Measurements from ENCODE around the gene PSMD1.

Gene PSMD1

GRCh38 chr2:231199219-231199618 is 142.6 kb downstream of the PSMD1 start:
- Histone ChIP-seq H4K12ac (ENCODE audit: low read depth, low read length) (no peak overlapping the region), H3K79me1 (ENCODE audit: low read length) (peaks cover 7% of the 10 kb centered on the region), H4K8ac (ENCODE audit: low read depth, low read length) (peak overlapping the region; percentile 35), H3K27ac (ENCODE audit: low read depth, low read length) (no peak overlapping the region), H3K27me3 (ENCODE audit: insufficient read depth, low read length) (no peaks in the 10 kb centered on the region), H3K4me3 (ENCODE audit: low read depth, low read length) (no peak overlapping the region), H3K23ac (ENCODE audit: low read length) (no peak overlapping the region), H2BK12ac (ENCODE audit: low read length) (peak overlapping the region; percentile 56), H4K91ac (ENCODE audit: low read depth, low read length) (peak overlapping the region; percentile 29), H2AFZ (ENCODE audit: insufficient read depth, low read length, poor library complexity) (no peak overlapping the region), H2BK120ac (ENCODE audit: insufficient read depth, low read length, poor library complexity) (no peak overlapping the region), H2BK5ac (ENCODE audit: low read depth, low read length, poor library complexity) (no peak overlapping the region), H3K4me2 (ENCODE audit: low read length) (peak overlapping the region; percentile 97), H3K79me2 (ENCODE audit: control insufficient read depth, insufficient read depth, low read length, poor library complexity) (peaks cover 4% of the 10 kb centered on the region), H3K4ac (ENCODE audit: low read depth, low read length) (no peak overlapping the region), H2AK5ac (ENCODE audit: low read length) (peak overlapping the region; percentile 64), H3K9ac (ENCODE audit: low read length) (no peak overlapping the region), H3K4me1 (ENCODE audit: control insufficient read depth in 1 of 2, insufficient read depth in 2 of 2, low read length in 2 of 2) (peaks cover 10 to 14% of the 10 kb centered on the region in 2 experiments), H3K36me3 (ENCODE audit: control insufficient read depth in 1 of 2, insufficient read depth in 2 of 2, low read length in 2 of 2) (peaks cover 3 to 4% of the 10 kb centered on the region in 2 experiments), H3K18ac (ENCODE audit: low read length) (no peak overlapping the region), H3K9me3 (ENCODE audit: insufficient read depth, low read depth, low read length) (peaks cover 3% of the 10 kb centered on the region), H3K14ac (ENCODE audit: low read length) (no peak overlapping the region)
- DNase-seq, result no peak
- WGBS (ENCODE audit: extremely low coverage, insufficient coverage, insufficient read length), result no CpG with 5 or more reads among the region's 5 CpGs

- WGBS (ENCODE audit: extremely low coverage, insufficient coverage, insufficient read length), result no CpG with 5 or more reads among the region's 3 CpGs
- no peak overlapping the region for H3K4me3 ChIP-seq (ENCODE audit: low read depth, low read length)
Observed at GRCh38 chr2:231200805-231201474, 144.3 kb downstream of the PSMD1 start.

GRCh38 chr2:231201475-231201814 is 144.8 kb downstream of the PSMD1 start:
- H3K23ac ChIP-seq (ENCODE audit: low read length), result no peak overlapping the region
- no peak overlapping the region for H3K27ac ChIP-seq (ENCODE audit: low read depth, low read length)
- H3K18ac ChIP-seq (ENCODE audit: low read length), result no peak overlapping the region
- H2BK5ac ChIP-seq (ENCODE audit: low read depth, low read length, poor library complexity), result no peak overlapping the region
- no peak overlapping the region for H3K9ac ChIP-seq (ENCODE audit: low read length)
- no peak overlapping the region for H2AK5ac ChIP-seq (ENCODE audit: low read length)
- H3K4me2 ChIP-seq (ENCODE audit: low read length), result no peak overlapping the region
- H4K91ac ChIP-seq (ENCODE audit: low read depth, low read length), result no peak overlapping the region
- H3K79me2 ChIP-seq (ENCODE audit: control insufficient read depth, insufficient read depth, low read length, poor library complexity), result peaks cover 4% of the 10 kb centered on the region
- H3K14ac ChIP-seq (ENCODE audit: low read length), result no peak overlapping the region
- no CpG with 5 or more reads among the region's 4 CpGs for WGBS (ENCODE audit: extremely low coverage, insufficient coverage, insufficient read length)
- H3K9me3 ChIP-seq (ENCODE audit: insufficient read depth, low read depth, low read length), result peaks cover 2% of the 10 kb centered on the region
- peaks cover 3 to 4% of the 10 kb centered on the region in 2 experiments for H3K36me3 ChIP-seq (ENCODE audit: control insufficient read depth in 1 of 2, insufficient read depth in 2 of 2, low read length in 2 of 2)
- peaks cover 10 to 14% of the 10 kb centered on the region in 2 experiments for H3K4me1 ChIP-seq (ENCODE audit: control insufficient read depth in 1 of 2, insufficient read depth in 2 of 2, low read length in 2 of 2)
- H3K4me3 ChIP-seq (ENCODE audit: low read depth, low read length), result no peak overlapping the region
- peaks cover 7% of the 10 kb centered on the region for H3K79me1 ChIP-seq (ENCODE audit: low read length)
- no peaks in the 10 kb centered on the region for H3K27me3 ChIP-seq (ENCODE audit: insufficient read depth, low read length)
- DNase-seq, result no peak
- H2BK12ac ChIP-seq (ENCODE audit: low read length), result no peak overlapping the region
- H3K4ac ChIP-seq (ENCODE audit: low read depth, low read length), result no peak overlapping the region
- H2AFZ ChIP-seq (ENCODE audit: insufficient read depth, low read length, poor library complexity), result no peak overlapping the region
- H2BK120ac ChIP-seq (ENCODE audit: insufficient read depth, low read length, poor library complexity), result no peak overlapping the region
- no peak overlapping the region for H4K8ac ChIP-seq (ENCODE audit: low read depth, low read length)
- H4K12ac ChIP-seq (ENCODE audit: low read depth, low read length), result no peak overlapping the region

More at GRCh38 chr2:231200805-231201474, 144.3 kb downstream of the PSMD1 start:
- no peak overlapping the region for H3K14ac ChIP-seq (ENCODE audit: low read length)
- H3K27me3 ChIP-seq (ENCODE audit: insufficient read depth, low read length), result no peaks in the 10 kb centered on the region
- no peak overlapping the region for H2AFZ ChIP-seq (ENCODE audit: insufficient read depth, low read length, poor library complexity)
- peak; percentile 80 to 81 for DNase-seq
- no peak overlapping the region for H2AK5ac ChIP-seq (ENCODE audit: low read length)
- no peak overlapping the region for H2BK12ac ChIP-seq (ENCODE audit: low read length)
- H4K8ac ChIP-seq (ENCODE audit: low read depth, low read length), result no peak overlapping the region
- no peak overlapping the region for H3K9ac ChIP-seq (ENCODE audit: low read length)
- H3K18ac ChIP-seq (ENCODE audit: low read length), result peak overlapping the region; percentile 7
- no peak overlapping the region for H4K91ac ChIP-seq (ENCODE audit: low read depth, low read length)
- no peak overlapping the region for H3K27ac ChIP-seq (ENCODE audit: low read depth, low read length)
- peaks cover 4% of the 10 kb centered on the region for H3K79me2 ChIP-seq (ENCODE audit: control insufficient read depth, insufficient read depth, low read length, poor library complexity)
- H2BK5ac ChIP-seq (ENCODE audit: low read depth, low read length, poor library complexity), result no peak overlapping the region
- H3K79me1 ChIP-seq (ENCODE audit: low read length), result peaks cover 7% of the 10 kb centered on the region
- H3K9me3 ChIP-seq (ENCODE audit: insufficient read depth, low read depth, low read length), result peaks cover 5% of the 10 kb centered on the region
- peaks cover 3 to 4% of the 10 kb centered on the region in 2 experiments for H3K36me3 ChIP-seq (ENCODE audit: control insufficient read depth in 1 of 2, insufficient read depth in 2 of 2, low read length in 2 of 2)
- peaks cover 10 to 14% of the 10 kb centered on the region in 2 experiments for H3K4me1 ChIP-seq (ENCODE audit: control insufficient read depth in 1 of 2, insufficient read depth in 2 of 2, low read length in 2 of 2)
- H3K4ac ChIP-seq (ENCODE audit: low read depth, low read length), result no peak overlapping the region
- H3K23ac ChIP-seq (ENCODE audit: low read length), result no peak overlapping the region
- no peak overlapping the region for H2BK120ac ChIP-seq (ENCODE audit: insufficient read depth, low read length, poor library complexity)
- no peak overlapping the region for H3K4me2 ChIP-seq (ENCODE audit: low read length)
- no peak overlapping the region for H4K12ac ChIP-seq (ENCODE audit: low read depth, low read length)

- H3K79me2 ChIP-seq (ENCODE audit: control insufficient read depth, insufficient read depth, low read length, poor library complexity), result peaks cover 3% of the 10 kb centered on the region
- peaks cover 6% of the 10 kb centered on the region for H3K79me1 ChIP-seq (ENCODE audit: low read length)
- H3K4me1 ChIP-seq (ENCODE audit: control insufficient read depth in 1 of 2, insufficient read depth in 2 of 2, low read length in 2 of 2), result peaks cover 7 to 11% of the 10 kb centered on the region in 2 experiments
- H3K4me3 ChIP-seq (ENCODE audit: low read depth, low read length), result no peak overlapping the region
- no peak overlapping the region for H3K27ac ChIP-seq (ENCODE audit: low read depth, low read length)
- no peak overlapping the region for H3K14ac ChIP-seq (ENCODE audit: low read length)
- no peaks in the 10 kb centered on the region for H3K27me3 ChIP-seq (ENCODE audit: insufficient read depth, low read length)
- no peak overlapping the region for H2AFZ ChIP-seq (ENCODE audit: insufficient read depth, low read length, poor library complexity)
- no peak overlapping the region for H2BK120ac ChIP-seq (ENCODE audit: insufficient read depth, low read length, poor library complexity)
- peaks cover 2% of the 10 kb centered on the region for H3K9me3 ChIP-seq (ENCODE audit: insufficient read depth, low read depth, low read length)
- no peak overlapping the region for H3K4ac ChIP-seq (ENCODE audit: low read depth, low read length)
- no CpG with 5 or more reads among the region's 7 CpGs for WGBS (ENCODE audit: extremely low coverage, insufficient coverage, insufficient read length)
- no peak overlapping the region for H4K8ac ChIP-seq (ENCODE audit: low read depth, low read length)
- H2AK5ac ChIP-seq (ENCODE audit: low read length), result no peak overlapping the region
- no peak for DNase-seq
- no peak overlapping the region for H4K91ac ChIP-seq (ENCODE audit: low read depth, low read length)
- H3K36me3 ChIP-seq (ENCODE audit: control insufficient read depth in 1 of 2, insufficient read depth in 2 of 2, low read length in 2 of 2), result peaks cover 3 to 4% of the 10 kb centered on the region in 2 experiments
- no peak overlapping the region for H3K4me2 ChIP-seq (ENCODE audit: low read length)
- no peak overlapping the region for H3K23ac ChIP-seq (ENCODE audit: low read length)
- no peak overlapping the region for H4K12ac ChIP-seq (ENCODE audit: low read depth, low read length)
- H3K18ac ChIP-seq (ENCODE audit: low read length), result no peak overlapping the region
- H2BK5ac ChIP-seq (ENCODE audit: low read depth, low read length, poor library complexity), result no peak overlapping the region
- no peak overlapping the region for H2BK12ac ChIP-seq (ENCODE audit: low read length)
- no peak overlapping the region for H3K9ac ChIP-seq (ENCODE audit: low read length)
Observed at GRCh38 chr2:231203087-231203486, 146.4 kb downstream of the PSMD1 start.

All from trophoblast cell (in vitro differentiated cells and primary cell).